K562 (cell line): ENCODE measurements around the gene CCDC61. TPM values are rescaled to one million over a fixed set of nuclear protein-coding genes. Genes with fewer than 3 reads are reported as not detected.

Experiments
- BCOR ChIP-seq: fragments of 450-650 bp; IDR thresholded peaks from 2 replicates; pipeline ENCODE4 v1.6.1; 2016
- CTCF ChIP-seq, 3 experiments: IDR thresholded peaks in 2 of 3; conservative IDR thresholded peaks in 1 of 3; 2 replicates each; pipeline ENCODE4 v1.5.1; 2011 to 2012; ENCODE audit warnings: low read length in 3 of 3, mild to moderate bottlenecking in 3 of 3, control low read depth in 2 of 3, improper control_type of control experiment in 1 of 3, inconsistent platforms in 1 of 3, low read depth in 1 of 3, mixed read lengths in 1 of 3, moderate library complexity in 1 of 3; ENCODE audit not compliant: insufficient read depth in 2 of 3
- GABPA ChIP-seq: fragments of 200-800 bp; sonication (Bioruptor generic); conservative IDR thresholded peaks from 2 replicates; pipeline ENCODE4 v1.6.1; 2016; ENCODE audit warnings: low read depth, missing genetic modification characterization, missing compliant biosample characterization
- KLF16 ChIP-seq: IDR thresholded peaks from 2 replicates; pipeline ENCODE4 v1.6.1; 2016; ENCODE audit warnings: antibody characterized with exemption
- MCM5 ChIP-seq: fragments of 450-650 bp; IDR thresholded peaks from 2 replicates; pipeline ENCODE4 v1.6.1; 2016; ENCODE audit warnings: low read depth
- NFIX ChIP-seq: fragments of 250-450 bp; sonication (Bioruptor Pico); IDR thresholded peaks from 2 replicates; pipeline ENCODE4 v1.4.0; 2020; ENCODE audit warnings: low read depth, mild to moderate bottlenecking, moderate library complexity
- NUFIP1 ChIP-seq: fragments of 450-650 bp; IDR thresholded peaks from 2 replicates; pipeline ENCODE4 v1.6.1; 2018; ENCODE audit not compliant: partially characterized antibody
- TEAD2 ChIP-seq: fragments of 450-650 bp; IDR thresholded peaks from 2 replicates; pipeline ENCODE4 v1.6.1; 2016; ENCODE audit warnings: missing genetic modification characterization, control low read depth, missing compliant biosample characterization
- TRIM24 ChIP-seq, 2 experiments: fragments of 450-650 bp; IDR thresholded peaks; 2 replicates each; pipeline ENCODE4 v1.6.1; 2016
- ZBTB26 ChIP-seq: fragments of 450-650 bp; formaldehyde crosslinking; IDR thresholded peaks from 2 replicates; pipeline ENCODE4 v1.4.0; 2022; ENCODE audit warnings: missing genetic modification characterization
- ZSCAN32 ChIP-seq: fragments of 450-650 bp; formaldehyde crosslinking; IDR thresholded peaks from 2 replicates; pipeline ENCODE4 v1.4.0; 2020; ENCODE audit warnings: mild to moderate bottlenecking, moderate library complexity
- polyA plus RNA-seq, 8 experiments: library from polyadenylated mRNA; depleted of rRNA in 4 of 8; stranded (reverse) in 5 of 8; unstranded in 3 of 8; fragments of >200 nt; fragmentation: Nextera tagmentation in 2 of 8; fragmentation: Illumina TruSeq in 1 of 8; extraction: Ambion mirVana in 2 of 8; extraction: Trizol in 1 of 8; gene quantifications; 2 replicates each; pipeline versions ENCODE4 v1.2.1 to v1.2.3, GENCODE V29; 2011 to 2014; ENCODE audit warnings: inconsistent platforms in 1 of 8, missing spikeins in 1 of 8
- total RNA-seq, 7 experiments: library from RNA; depleted of rRNA in 6 of 7; stranded (reverse); fragments of >200 nt in 6 of 7; fragmentation: Illumina TruSeq in 2 of 7; extraction: Trizol in 2 of 7; gene quantifications; 2 replicates each; pipeline versions ENCODE4 v1.2.1 to v1.2.3, GENCODE V29; 2011 to 2021; ENCODE audit warnings: low replicate concordance in 1 of 7
- TF ChIP-seq, protein P1 (sequence below), 2 experiments: fragments of 450-650 bp; formaldehyde crosslinking in 1 of 2; IDR thresholded peaks; 2 replicates each; pipeline versions ENCODE4 v1.4.0 to v1.6.1; 2014 to 2020; ENCODE audit warnings: mild to moderate bottlenecking in 2 of 2, borderline replicate concordance in 1 of 2, low read depth in 1 of 2

Gene CCDC61
- total and polyA plus RNA-seq, 9 of the 15 experiments (the other 6 are each of a cell fraction or from before 2014, with no cell fraction given), result 0.07 to 27.0 (median 10.3) TPM

- TF ChIP-seq, protein P1, sequence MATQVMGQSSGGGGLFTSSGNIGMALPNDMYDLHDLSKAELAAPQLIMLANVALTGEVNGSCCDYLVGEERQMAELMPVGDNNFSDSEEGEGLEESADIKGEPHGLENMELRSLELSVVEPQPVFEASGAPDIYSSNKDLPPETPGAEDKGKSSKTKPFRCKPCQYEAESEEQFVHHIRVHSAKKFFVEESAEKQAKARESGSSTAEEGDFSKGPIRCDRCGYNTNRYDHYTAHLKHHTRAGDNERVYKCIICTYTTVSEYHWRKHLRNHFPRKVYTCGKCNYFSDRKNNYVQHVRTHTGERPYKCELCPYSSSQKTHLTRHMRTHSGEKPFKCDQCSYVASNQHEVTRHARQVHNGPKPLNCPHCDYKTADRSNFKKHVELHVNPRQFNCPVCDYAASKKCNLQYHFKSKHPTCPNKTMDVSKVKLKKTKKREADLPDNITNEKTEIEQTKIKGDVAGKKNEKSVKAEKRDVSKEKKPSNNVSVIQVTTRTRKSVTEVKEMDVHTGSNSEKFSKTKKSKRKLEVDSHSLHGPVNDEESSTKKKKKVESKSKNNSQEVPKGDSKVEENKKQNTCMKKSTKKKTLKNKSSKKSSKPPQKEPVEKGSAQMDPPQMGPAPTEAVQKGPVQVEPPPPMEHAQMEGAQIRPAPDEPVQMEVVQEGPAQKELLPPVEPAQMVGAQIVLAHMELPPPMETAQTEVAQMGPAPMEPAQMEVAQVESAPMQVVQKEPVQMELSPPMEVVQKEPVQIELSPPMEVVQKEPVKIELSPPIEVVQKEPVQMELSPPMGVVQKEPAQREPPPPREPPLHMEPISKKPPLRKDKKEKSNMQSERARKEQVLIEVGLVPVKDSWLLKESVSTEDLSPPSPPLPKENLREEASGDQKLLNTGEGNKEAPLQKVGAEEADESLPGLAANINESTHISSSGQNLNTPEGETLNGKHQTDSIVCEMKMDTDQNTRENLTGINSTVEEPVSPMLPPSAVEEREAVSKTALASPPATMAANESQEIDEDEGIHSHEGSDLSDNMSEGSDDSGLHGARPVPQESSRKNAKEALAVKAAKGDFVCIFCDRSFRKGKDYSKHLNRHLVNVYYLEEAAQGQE (IDR thresholded peaks at IDR 0.05; ENCODE audit: borderline replicate concordance), result peak; percentile 99
- TF ChIP-seq, protein P1 (CRISPR knock-in tag; IDR thresholded peaks at IDR 0.05; ENCODE audit: low read depth), result no peak
- TF ChIP-seq ZSCAN32 (no peak), NUFIP1 (no peak), NFIX (CRISPR knock-in tag) (no peak), GABPA (tag) (no peak), BCOR (peak; percentile 58; the same call in 1 of the 2 replicates), TRIM24 (IDR thresholded peaks at IDR 0.05) (peak in 1 of 2 experiments; percentile 18; a peak in 1 of 4 replicates), TEAD2 (no peak), CTCF (IDR thresholded peaks at IDR 0.05 in 2 of 3, conservative IDR thresholded peaks at IDR 0.05 in 1 of 3; ENCODE audit: insufficient read depth in 2 of 3, low read depth in 1 of 3, low read length in 3 of 3) (peak; percentile 44 to 51 (median 48)), ZBTB26 (CRISPR knock-in tag) (no peak), KLF16 (peak; percentile 96), MCM5 (no peak)
These were observed 26.3 kb downstream of the CCDC61 start (continued) for GRCh38 chr19:46021531-46022041.
